GM23248 (cell line): ENCODE results near the gene LAPTM5.

ENCODE experiments used
- EZH2 ChIP-seq: fragments of 200-600 bp; sonication (generic); IDR thresholded peaks from 2 replicates; pipeline ENCODE4 v1.6.1; 2018; ENCODE audit warnings: antibody characterized with exemption, mild to moderate bottlenecking; ENCODE audit not compliant: insufficient read depth, poor library complexity, severe bottlenecking
- EZH2phosphoT487 ChIP-seq: fragments of 200-600 bp; sonication (generic); IDR thresholded peaks from 2 replicates; pipeline ENCODE4 v1.6.1; 2018; ENCODE audit warnings: antibody characterized with exemption, moderate library complexity, mild to moderate bottlenecking, low read depth; ENCODE audit not compliant: insufficient read depth

GRCh38 chr1:30761381-30762151 is 4.0 kb upstream of the LAPTM5 start:
- TF ChIP-seq EZH2 (no peak), EZH2phosphoT487 (no peak)
